Astrocyte (in vitro differentiated cells and primary cell): ENCODE measurements around the gene BRINP2. TPM values are rescaled to one million over a fixed set of nuclear protein-coding genes. Genes with fewer than 3 reads are reported as not detected.

Experiments
- DNase-seq: peaks from one replicate; pipeline ENCODE4 v3.0.0-alpha.2; 2010; ENCODE audit warnings: low read depth
- FAIRE-seq: peaks from 2 replicates; lab custom pipeline; 2011; peaks lifted over from hg19 to GRCh38; lab: Jason Lieb, UNC
- H2AFZ ChIP-seq: 2 replicates; pipeline ENCODE4 v1.6.0; 2012; ENCODE audit warnings: low read depth, low read length, inconsistent platforms
- H3K27ac ChIP-seq: 2 replicates; pipeline ENCODE4 v1.5.1; 2011; ENCODE audit warnings: low read depth, low read length, inconsistent platforms
- H3K27me3 ChIP-seq: 2 replicates; pipeline ENCODE4 v1.6.0; 2011; ENCODE audit warnings: low read length, inconsistent platforms; ENCODE audit not compliant: insufficient read depth
- H3K36me3 ChIP-seq: 2 replicates; pipeline ENCODE4 v1.5.1; 2011; ENCODE audit warnings: low read length, inconsistent platforms; ENCODE audit not compliant: insufficient read depth
- H3K4me1 ChIP-seq: 2 replicates; pipeline ENCODE4 v1.5.1; 2011; ENCODE audit warnings: low read length, inconsistent platforms; ENCODE audit not compliant: insufficient read depth
- H3K4me2 ChIP-seq: 2 replicates; pipeline ENCODE4 v1.6.0; 2012; ENCODE audit warnings: low read length, inconsistent platforms
- H3K4me3 ChIP-seq: 2 replicates; pipeline ENCODE4 v1.5.1; 2011; ENCODE audit warnings: low read depth, mild to moderate bottlenecking, low read length, inconsistent platforms; ENCODE audit not compliant: insufficient read depth
- H3K79me2 ChIP-seq: 2 replicates; pipeline ENCODE4 v1.6.0; 2012; ENCODE audit warnings: mild to moderate bottlenecking, low read length, inconsistent platforms; ENCODE audit not compliant: insufficient read depth
- H3K9ac ChIP-seq: 2 replicates; pipeline ENCODE4 v1.6.0; 2012; ENCODE audit warnings: mild to moderate bottlenecking, low read length, inconsistent platforms
- H3K9me3 ChIP-seq: 2 replicates; pipeline ENCODE4 v1.5.1; 2012; ENCODE audit warnings: low read depth, mild to moderate bottlenecking, low read length, inconsistent platforms; ENCODE audit not compliant: insufficient read depth
- H4K20me1 ChIP-seq: 2 replicates; pipeline ENCODE4 v1.6.0; 2012; ENCODE audit warnings: low read length, inconsistent platforms; ENCODE audit not compliant: insufficient read depth
- H3K27ac Mint-ChIP-seq: one replicate; pipeline ENCODE4 v1.8.0; 2021; ENCODE audit warnings: mild to moderate bottlenecking, mixed read lengths; ENCODE audit not compliant: unreplicated experiment
- H3K27me3 Mint-ChIP-seq: one replicate; pipeline ENCODE4 v1.8.0; 2021; ENCODE audit warnings: low read depth, mixed read lengths; ENCODE audit not compliant: unreplicated experiment
- H3K36me3 Mint-ChIP-seq: one replicate; pipeline ENCODE4 v1.8.0; 2021; ENCODE audit warnings: low read depth, mixed read lengths; ENCODE audit not compliant: unreplicated experiment
- H3K4me1 Mint-ChIP-seq: one replicate; pipeline ENCODE4 v1.8.0; 2021; ENCODE audit warnings: low read depth, mixed read lengths; ENCODE audit not compliant: unreplicated experiment
- H3K4me3 Mint-ChIP-seq: one replicate; pipeline ENCODE4 v1.8.0; 2021; ENCODE audit warnings: mild to moderate bottlenecking, moderate library complexity, mixed read lengths; ENCODE audit not compliant: unreplicated experiment
- H3K9me3 Mint-ChIP-seq: one replicate; pipeline ENCODE4 v1.8.0; 2021; ENCODE audit warnings: mild to moderate bottlenecking, mixed read lengths; ENCODE audit not compliant: unreplicated experiment
- CTCF ChIP-seq: IDR thresholded peaks from 2 replicates; pipeline ENCODE4 v1.5.1; 2011; ENCODE audit warnings: low read depth, mild to moderate bottlenecking, inconsistent platforms, low read length, moderate library complexity; ENCODE audit not compliant: insufficient read depth
- EZH2 ChIP-seq: IDR thresholded peaks from 2 replicates; pipeline ENCODE4 v1.6.1; 2012; ENCODE audit warnings: mild to moderate bottlenecking, low read length, inconsistent platforms; ENCODE audit not compliant: insufficient read depth
- total RNA-seq: library from RNA; stranded (reverse); gene quantifications from 2 replicates; pipeline ENCODE4 v1.2.1, GENCODE V29; 2021

BRINP2 gene
- total RNA-seq, 1 donor from 2014 or later = not detected

- no peaks in the 10 kb centered on the region for H3K9me3 Mint-ChIP-seq
- H3K36me3 Mint-ChIP-seq = no peaks in the 10 kb centered on the region
- H3K4me1 Mint-ChIP-seq = no peaks in the 10 kb centered on the region
- H3K27ac Mint-ChIP-seq = no peak overlapping the region
- peaks cover 34% of the 10 kb centered on the region for H3K27me3 Mint-ChIP-seq
- TF ChIP-seq EZH2 = no peak
- TF ChIP-seq CTCF = peak; percentile 48
- Histone ChIP-seq H3K9me3 (no peaks in the 10 kb centered on the region), H4K20me1 (no peaks in the 10 kb centered on the region), H3K27ac (no peak overlapping the region), H3K9ac (no peak overlapping the region), H3K4me1 (no peaks in the 10 kb centered on the region), H3K4me2 (no peak overlapping the region), H2AFZ (no peak overlapping the region), H3K79me2 (no peaks in the 10 kb centered on the region), H3K4me3 (no peak overlapping the region), H3K27me3 (peaks cover 7% of the 10 kb centered on the region), H3K36me3 (no peaks in the 10 kb centered on the region)
- no peak overlapping the region for H3K4me3 Mint-ChIP-seq
- no peak for DNase-seq
- FAIRE-seq = no peak
Observed at GRCh38 chr1:177185209-177185608, 14.5 kb downstream of the BRINP2 start.

- H3K9me3 ChIP-seq = no peaks in the 10 kb centered on the region
- Mint-ChIP-seq H3K9me3 (no peaks in the 10 kb centered on the region), H3K4me3 (no peak overlapping the region), H3K4me1 (no peaks in the 10 kb centered on the region), H3K27ac (no peak overlapping the region), H3K27me3 (peaks cover 21% of the 10 kb centered on the region), H3K36me3 (no peaks in the 10 kb centered on the region)
- no peaks in the 10 kb centered on the region for H3K36me3 ChIP-seq
- no peak overlapping the region for H3K9ac ChIP-seq
- TF ChIP-seq CTCF (no peak), EZH2 (no peak)
- no peaks in the 10 kb centered on the region for H3K4me1 ChIP-seq
- FAIRE-seq = no peak
- no peak overlapping the region for H3K27ac ChIP-seq
- DNase-seq = no peak
- no peak overlapping the region for H2AFZ ChIP-seq
- peaks cover 2% of the 10 kb centered on the region for H3K27me3 ChIP-seq
- H3K4me3 ChIP-seq = no peak overlapping the region
- no peak overlapping the region for H3K4me2 ChIP-seq
- no peaks in the 10 kb centered on the region for H3K79me2 ChIP-seq
- H4K20me1 ChIP-seq = no peaks in the 10 kb centered on the region
Observed at GRCh38 chr1:177186639-177187038, 15.9 kb downstream of the BRINP2 start.

GRCh38 chr1:177190308-177190970 lies 19.7 kb downstream of the BRINP2 start:
- Histone ChIP-seq H3K9ac (no peak overlapping the region), H3K79me2 (no peaks in the 10 kb centered on the region), H2AFZ (no peak overlapping the region), H3K36me3 (no peaks in the 10 kb centered on the region), H3K27ac (no peak overlapping the region), H4K20me1 (no peaks in the 10 kb centered on the region), H3K9me3 (no peaks in the 10 kb centered on the region), H3K4me2 (no peak overlapping the region), H3K27me3 (peaks cover 2% of the 10 kb centered on the region), H3K4me3 (no peak overlapping the region), H3K4me1 (no peaks in the 10 kb centered on the region)
- Mint-ChIP-seq H3K36me3 (no peaks in the 10 kb centered on the region), H3K4me3 (no peak overlapping the region), H3K27me3 (peaks cover 22% of the 10 kb centered on the region), H3K4me1 (no peaks in the 10 kb centered on the region), H3K9me3 (no peaks in the 10 kb centered on the region), H3K27ac (no peak overlapping the region)
- no peak for FAIRE-seq
- DNase-seq = no peak
- no peak for TF ChIP-seq CTCF
- no peak for TF ChIP-seq EZH2
